ENCODE measurements around the gene BAIAP2L1.

Gene BAIAP2L1

GRCh38 chr7:98315318-98315993 lies 85.4 kb downstream of the BAIAP2L1 start:
- DNase-seq (ENCODE audit: low read depth, low spot score), result no peak
- no peak for TF ChIP-seq CTCF (IDR thresholded peaks at IDR 0.05; ENCODE audit: low read depth, low read length)
- no peak overlapping the region for H3K4me3 ChIP-seq (ENCODE audit: low read depth, low read length)
- in situ Hi-C loops (cut with HindIII; ENCODE audit: low sequenced_read_pairs), result no loop called here

- DNase-seq (ENCODE audit: low read depth, low spot score), result peak; percentile 28
- no peak for TF ChIP-seq CTCF (IDR thresholded peaks at IDR 0.05; ENCODE audit: low read depth, low read length)
- in situ Hi-C loops (cut with HindIII; ENCODE audit: low sequenced_read_pairs), result no loop called here
- H3K4me3 ChIP-seq (ENCODE audit: low read depth, low read length), result no peak overlapping the region
Observed at GRCh38 chr7:98314469-98314868, 86.4 kb downstream of the BAIAP2L1 start.

GRCh38 chr7:98312201-98312600 lies 88.7 kb downstream of the BAIAP2L1 start:
- DNase-seq (ENCODE audit: low read depth, low spot score), result no peak
- in situ Hi-C loops (cut with HindIII; ENCODE audit: low sequenced_read_pairs), result no loop called here
- TF ChIP-seq CTCF (IDR thresholded peaks at IDR 0.05; ENCODE audit: low read depth, low read length), result no peak
- H3K4me3 ChIP-seq (ENCODE audit: low read depth, low read length), result no peak overlapping the region

GRCh38 chr7:98309566-98309965 lies 91.3 kb downstream of the BAIAP2L1 start:
- no peak for TF ChIP-seq CTCF (IDR thresholded peaks at IDR 0.05; ENCODE audit: low read depth, low read length)
- in situ Hi-C loops (cut with HindIII; ENCODE audit: low sequenced_read_pairs), result no loop called here
- DNase-seq (ENCODE audit: low read depth, low spot score), result no peak
- H3K4me3 ChIP-seq (ENCODE audit: low read depth, low read length), result no peak overlapping the region

GRCh38 chr7:98307971-98308466 lies 92.9 kb downstream of the BAIAP2L1 start:
- no peak for TF ChIP-seq CTCF (IDR thresholded peaks at IDR 0.05; ENCODE audit: low read depth, low read length)
- in situ Hi-C loops (cut with HindIII; ENCODE audit: low sequenced_read_pairs), result no loop called here
- H3K4me3 ChIP-seq (ENCODE audit: low read depth, low read length), result no peak overlapping the region
- no peak for DNase-seq (ENCODE audit: low read depth, low spot score)

GRCh38 chr7:98305951-98306535 lies 94.8 kb downstream of the BAIAP2L1 start:
- H3K4me3 ChIP-seq (ENCODE audit: low read depth, low read length), result no peak overlapping the region
- DNase-seq (ENCODE audit: low read depth, low spot score), result no peak
- TF ChIP-seq CTCF (IDR thresholded peaks at IDR 0.05; ENCODE audit: low read depth, low read length), result no peak
- in situ Hi-C loops (cut with HindIII; ENCODE audit: low sequenced_read_pairs), result no loop called here
